HepG2 (cell line): ENCODE measurements around the gene TMEM63B.

ENCODE experiments used
- ATF3 ChIP-seq: sonication (generic); formaldehyde crosslinking; IDR thresholded peaks from 2 replicates; pipeline ENCODE4 v1.4.0; 2020; ENCODE audit warnings: missing genetic modification reagents
- CTCF ChIP-seq: sonication (generic); formaldehyde crosslinking; IDR thresholded peaks from 2 replicates; pipeline ENCODE4 v1.5.0; 2020; ENCODE audit warnings: mild to moderate bottlenecking, missing genetic modification reagents, moderate library complexity
- KAT7 ChIP-seq: IDR thresholded peaks from 2 replicates; pipeline ENCODE4 v1.6.1; 2018; ENCODE audit warnings: borderline replicate concordance, missing compliant biosample characterization
- REST ChIP-seq, 2 experiments: IDR thresholded peaks; 2 replicates each; pipeline ENCODE4 v1.6.1; 2011 to 2012; ENCODE audit warnings: low read length in 2 of 2, borderline replicate concordance in 1 of 2, low read depth in 1 of 2, mild to moderate bottlenecking in 1 of 2, moderate library complexity in 1 of 2
- SP4 ChIP-seq: sonication (generic); formaldehyde crosslinking; IDR thresholded peaks from 2 replicates; pipeline ENCODE4 v1.8.1; 2023; ENCODE audit warnings: mild to moderate bottlenecking, missing genetic modification reagents
- TCF7 ChIP-seq: sonication (generic); IDR thresholded peaks from 2 replicates; pipeline ENCODE4 v1.6.1; 2016; ENCODE audit warnings: antibody characterized with exemption, low read depth
- TOE1 ChIP-seq: sonication (generic); formaldehyde crosslinking; IDR thresholded peaks from 2 replicates; pipeline ENCODE4 v1.4.0; 2020; ENCODE audit warnings: mild to moderate bottlenecking, missing genetic modification reagents
- U2AF2 ChIP-seq: fragments of 200-400 bp; formaldehyde crosslinking; IDR thresholded peaks from 2 replicates; pipeline ENCODE4 v1.6.1; 2017; ENCODE audit warnings: low read depth, mild to moderate bottlenecking, low read length
- ZBTB34 ChIP-seq: sonication (generic); formaldehyde crosslinking; IDR thresholded peaks from 2 replicates; pipeline ENCODE4 v1.8.0; 2022; ENCODE audit warnings: mild to moderate bottlenecking, missing genetic modification reagents
- ZNF317 ChIP-seq: sonication (generic); formaldehyde crosslinking; IDR thresholded peaks from 2 replicates; pipeline ENCODE4 v1.5.0; 2020; ENCODE audit warnings: mild to moderate bottlenecking, missing genetic modification reagents

- no peak for TF ChIP-seq TOE1 (CRISPR knock-in tag)
- no peak for TF ChIP-seq CTCF
- no peak for TF ChIP-seq TCF7
- no peak for TF ChIP-seq U2AF2
- no peak for TF ChIP-seq REST (IDR thresholded peaks at IDR 0.05; ENCODE audit: borderline replicate concordance in 1 of 2, low read depth in 1 of 2, low read length in 2 of 2)
- no peak for TF ChIP-seq SP4 (CRISPR knock-in tag)
- no peak for TF ChIP-seq ZBTB34 (CRISPR knock-in tag)
- TF ChIP-seq ATF3 (CRISPR knock-in tag) = no peak
- TF ChIP-seq KAT7 (CRISPR knock-in tag) = no peak
- no peak for TF ChIP-seq ZNF317 (CRISPR knock-in tag)
These were observed 55.6 kb downstream of the TMEM63B start for GRCh38 chr6:44182911-44183390.
